Measurements from ENCODE around the gene CTRB1. TPM values are rescaled to one million over a fixed set of nuclear protein-coding genes. Genes with fewer than 3 reads are reported as not detected.

CTRB1 gene
- total and polyA plus RNA-seq, 2 donors (not counting 3 experiments of a cell fraction or from before 2014, with no cell fraction given), result not detected

DNA sequence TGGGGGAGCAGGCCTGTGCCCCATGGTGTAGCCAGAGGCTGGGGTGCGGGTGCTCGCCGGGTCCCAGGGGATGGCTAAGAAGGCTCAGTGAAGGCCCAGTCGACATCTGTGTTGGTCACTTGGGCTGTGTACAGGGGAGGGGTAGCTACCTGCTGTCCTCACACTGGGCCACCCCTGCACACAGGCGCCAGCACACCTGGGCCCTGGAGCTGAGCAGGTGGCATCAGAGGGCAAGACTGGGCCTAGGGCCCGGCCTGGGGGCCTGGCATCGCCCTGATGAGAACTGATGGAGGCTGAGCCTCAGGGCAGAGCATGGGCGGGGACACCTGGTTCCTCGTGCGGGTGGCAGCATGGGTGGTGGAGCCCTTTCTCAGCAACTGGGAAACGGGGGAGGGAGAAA, 11.0 kb upstream of the CTRB1 start:
- DNase-seq (ENCODE audit: low read depth, low spot score), result no peak
- Histone ChIP-seq H3K36me3 (ENCODE audit: control insufficient read depth in 2 of 2, extremely low read depth in 1 of 2, insufficient read depth in 2 of 2, low read length in 2 of 2) (no peaks in the 10 kb centered on the region), H2AFZ (ENCODE audit: low read depth, low read length) (no peak overlapping the region), H3K4me1 (ENCODE audit: control insufficient read depth, extremely low read depth, insufficient read depth, low read length) (no peaks in the 10 kb centered on the region), H3K9me3 (replicated peaks; ENCODE audit: control insufficient read depth, insufficient read depth, low read length) (no peaks in the 10 kb centered on the region), H3K4me2 (ENCODE audit: insufficient read depth, low read length) (no peak overlapping the region), H3K27ac (ENCODE audit: insufficient read depth, low read depth, low read length) (no peak overlapping the region), H3K9me1 (replicated peaks; ENCODE audit: control insufficient read depth, extremely low read depth, insufficient read depth, low read length) (no peaks in the 10 kb centered on the region), H3K4me3 (replicated peaks in 1 of 3; ENCODE audit: insufficient read depth in 1 of 3, low read depth in 1 of 3, low read length in 3 of 3) (no peak overlapping the region), H3K79me2 (ENCODE audit: control insufficient read depth, insufficient read depth, low read length) (no peaks in the 10 kb centered on the region), H4K20me1 (replicated peaks; ENCODE audit: control insufficient read depth, extremely low read depth, insufficient read depth, low read length) (no peaks in the 10 kb centered on the region), H3K9ac (replicated peaks; ENCODE audit: extremely low read depth, insufficient read depth, low read length) (no peak overlapping the region), H3K27me3 (ENCODE audit: control insufficient read depth in 2 of 2, insufficient read depth in 2 of 2, low read length in 2 of 2) (no peaks in the 10 kb centered on the region)
- no TSS peak for BruUV-seq (replicated peaks)
- no peak for FAIRE-seq
- intact Hi-C loops (cut with micrococcal nuclease) (loop anchor here (2.0 kb wide), 1 partner anchor 17 kb away; no protein-coding TSS in a partner anchor), dilution Hi-C loops (cut with MboI; ENCODE audit: extremely low pct_ligation_motif_present, low sequenced_read_pairs) (no loop called here)
- TF ChIP-seq POLR2AphosphoS5 (IDR thresholded peaks at IDR 0.05; ENCODE audit: insufficient read depth, low read depth, low read length) (no peak), MYC (IDR thresholded peaks at IDR 0.05; ENCODE audit: low read depth, low read length) (no peak), GATA2 (IDR thresholded peaks at IDR 0.05; ENCODE audit: insufficient read depth, insufficient read length, low read depth, low read length) (no peak), FOS (IDR thresholded peaks at IDR 0.05; ENCODE audit: borderline replicate concordance, insufficient read depth, low read length) (no peak), POLR2A (IDR thresholded peaks at IDR 0.05; ENCODE audit: low read depth, low read length) (no peak), EZH2 (IDR thresholded peaks at IDR 0.05; ENCODE audit: borderline replicate concordance, low read depth, low read length, severe bottlenecking) (no peak)
- TF ChIP-seq, protein P1, sequence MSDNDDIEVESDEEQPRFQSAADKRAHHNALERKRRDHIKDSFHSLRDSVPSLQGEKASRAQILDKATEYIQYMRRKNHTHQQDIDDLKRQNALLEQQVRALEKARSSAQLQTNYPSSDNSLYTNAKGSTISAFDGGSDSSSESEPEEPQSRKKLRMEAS (IDR thresholded peaks at IDR 0.05; ENCODE audit: insufficient read depth, insufficient read length), result no peak
- TF ChIP-seq, protein P2, sequence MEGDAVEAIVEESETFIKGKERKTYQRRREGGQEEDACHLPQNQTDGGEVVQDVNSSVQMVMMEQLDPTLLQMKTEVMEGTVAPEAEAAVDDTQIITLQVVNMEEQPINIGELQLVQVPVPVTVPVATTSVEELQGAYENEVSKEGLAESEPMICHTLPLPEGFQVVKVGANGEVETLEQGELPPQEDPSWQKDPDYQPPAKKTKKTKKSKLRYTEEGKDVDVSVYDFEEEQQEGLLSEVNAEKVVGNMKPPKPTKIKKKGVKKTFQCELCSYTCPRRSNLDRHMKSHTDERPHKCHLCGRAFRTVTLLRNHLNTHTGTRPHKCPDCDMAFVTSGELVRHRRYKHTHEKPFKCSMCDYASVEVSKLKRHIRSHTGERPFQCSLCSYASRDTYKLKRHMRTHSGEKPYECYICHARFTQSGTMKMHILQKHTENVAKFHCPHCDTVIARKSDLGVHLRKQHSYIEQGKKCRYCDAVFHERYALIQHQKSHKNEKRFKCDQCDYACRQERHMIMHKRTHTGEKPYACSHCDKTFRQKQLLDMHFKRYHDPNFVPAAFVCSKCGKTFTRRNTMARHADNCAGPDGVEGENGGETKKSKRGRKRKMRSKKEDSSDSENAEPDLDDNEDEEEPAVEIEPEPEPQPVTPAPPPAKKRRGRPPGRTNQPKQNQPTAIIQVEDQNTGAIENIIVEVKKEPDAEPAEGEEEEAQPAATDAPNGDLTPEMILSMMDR (IDR thresholded peaks at IDR 0.05; ENCODE audit: extremely low read depth in 1 of 2, insufficient read depth in 1 of 2, low read depth in 1 of 2, low read length in 2 of 2), result no peak
- ChIA-PET POLR2A (no interaction called here), CTCF (no interaction called here)

Measured in endothelial cell of umbilical vein (primary cell).